Peyer's patch (tissue), 4 donors: ENCODE measurements around the gene HAUS6.

Experiments used
- POLR2A ChIP-seq, 2 donors: fragments of 450-650 bp; IDR thresholded peaks; one replicate each; pipeline ENCODE4 v1.5.1; 2017; ENCODE audit warnings: antibody characterized with exemption in 2 of 2, mild to moderate bottlenecking in 2 of 2, moderate library complexity in 2 of 2
- TF ChIP-seq, protein P1 (sequence below), 6 experiments: fragments of 450-650 bp in 4 of 6; fragments of 200-600 bp in 2 of 6; sonication (generic) in 1 of 6; IDR thresholded peaks; one replicate each; pipeline ENCODE4 v1.5.1; 2017 to 2019; ENCODE audit warnings: antibody characterized with exemption in 6 of 6, mild to moderate bottlenecking in 3 of 6, moderate library complexity in 1 of 6

DNA sequence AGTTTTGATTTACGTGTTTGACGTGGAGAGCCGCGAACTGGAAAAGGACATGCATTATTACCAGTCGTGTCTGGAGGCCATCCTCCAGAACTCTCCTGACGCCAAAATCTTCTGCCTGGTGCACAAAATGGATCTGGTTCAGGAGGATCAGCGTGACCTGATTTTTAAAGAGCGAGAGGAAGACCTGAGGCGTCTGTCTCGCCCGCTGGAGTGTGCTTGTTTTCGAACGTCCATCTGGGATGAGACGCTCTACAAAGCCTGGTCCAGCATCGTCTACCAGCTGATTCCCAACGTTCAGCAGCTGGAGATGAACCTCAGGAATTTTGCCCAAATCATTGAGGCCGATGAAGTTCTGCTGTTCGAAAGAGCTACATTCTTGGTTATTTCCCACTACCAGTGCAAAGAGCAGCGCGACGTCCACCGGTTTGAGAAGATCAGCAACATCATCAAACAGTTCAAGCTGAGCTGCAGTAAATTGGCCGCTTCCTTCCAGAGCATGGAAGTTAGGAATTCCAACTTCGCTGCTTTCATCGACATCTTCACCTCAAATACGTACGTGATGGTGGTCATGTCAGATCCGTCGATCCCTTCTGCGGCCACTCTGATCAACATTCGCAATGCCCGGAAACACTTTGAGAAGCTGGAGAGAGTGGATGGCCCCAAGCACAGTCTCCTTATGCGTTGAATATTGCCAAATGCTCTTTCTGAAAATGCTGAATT is 52.6 kb downstream of the HAUS6 start:
- TF ChIP-seq POLR2A (IDR thresholded peaks at IDR 0.05): no peak
- TF ChIP-seq, protein P1, sequence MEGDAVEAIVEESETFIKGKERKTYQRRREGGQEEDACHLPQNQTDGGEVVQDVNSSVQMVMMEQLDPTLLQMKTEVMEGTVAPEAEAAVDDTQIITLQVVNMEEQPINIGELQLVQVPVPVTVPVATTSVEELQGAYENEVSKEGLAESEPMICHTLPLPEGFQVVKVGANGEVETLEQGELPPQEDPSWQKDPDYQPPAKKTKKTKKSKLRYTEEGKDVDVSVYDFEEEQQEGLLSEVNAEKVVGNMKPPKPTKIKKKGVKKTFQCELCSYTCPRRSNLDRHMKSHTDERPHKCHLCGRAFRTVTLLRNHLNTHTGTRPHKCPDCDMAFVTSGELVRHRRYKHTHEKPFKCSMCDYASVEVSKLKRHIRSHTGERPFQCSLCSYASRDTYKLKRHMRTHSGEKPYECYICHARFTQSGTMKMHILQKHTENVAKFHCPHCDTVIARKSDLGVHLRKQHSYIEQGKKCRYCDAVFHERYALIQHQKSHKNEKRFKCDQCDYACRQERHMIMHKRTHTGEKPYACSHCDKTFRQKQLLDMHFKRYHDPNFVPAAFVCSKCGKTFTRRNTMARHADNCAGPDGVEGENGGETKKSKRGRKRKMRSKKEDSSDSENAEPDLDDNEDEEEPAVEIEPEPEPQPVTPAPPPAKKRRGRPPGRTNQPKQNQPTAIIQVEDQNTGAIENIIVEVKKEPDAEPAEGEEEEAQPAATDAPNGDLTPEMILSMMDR (IDR thresholded peaks at IDR 0.05): no peak
